Neural cell (in vitro differentiated cells): Measurements from ENCODE around the gene GMDS. TPM values are rescaled to one million over a fixed set of nuclear protein-coding genes. Genes with fewer than 3 reads are reported as not detected.

Source experiments
- H2AFZ ChIP-seq: fragments of 200-600, 300-800 bp; sonication (generic), shearing (Covaris generic); 2 replicates; pipeline ENCODE4 v1.6.0; 2014; ENCODE audit warnings: low read depth, mild to moderate bottlenecking, antibody characterized with exemption, low read length, moderate library complexity
- H3F3A ChIP-seq: fragments of 200-600 bp; shearing (Covaris generic); 2 replicates; pipeline ENCODE4 v1.6.1; 2016; ENCODE audit warnings: mild to moderate bottlenecking, moderate library complexity, mixed read lengths, antibody characterized with exemption, low read length; ENCODE audit not compliant: insufficient read depth, poor library complexity, severe bottlenecking
- H3K27ac ChIP-seq: fragments of 200-600, 300-800 bp; sonication (generic), shearing (Covaris generic); 2 replicates; pipeline ENCODE4 v1.5.1; 2014; ENCODE audit warnings: mild to moderate bottlenecking, low read length, moderate library complexity
- H3K27me3 ChIP-seq: fragments of 300-800, 200-600 bp; sonication (generic), shearing (Covaris generic); 2 replicates; pipeline ENCODE4 v1.6.0; 2014; ENCODE audit warnings: mild to moderate bottlenecking, low read depth, low read length, moderate library complexity; ENCODE audit not compliant: insufficient read depth
- H3K36me3 ChIP-seq: fragments of 300-800, 200-600 bp; sonication (generic), shearing (Covaris generic); 2 replicates; pipeline ENCODE4 v1.5.1; 2014; ENCODE audit warnings: mild to moderate bottlenecking, antibody characterized with exemption, low read length, moderate library complexity; ENCODE audit not compliant: insufficient read depth
- H3K4me2 ChIP-seq: fragments of 300-800, 200-600 bp; sonication (generic), shearing (Covaris generic); 2 replicates; pipeline ENCODE4 v1.6.0; 2014; ENCODE audit warnings: mild to moderate bottlenecking, low read length
- H3K4me3 ChIP-seq: fragments of 300-800, 200-600 bp; sonication (generic), shearing (Covaris generic); 2 replicates; pipeline ENCODE4 v1.5.1; 2014; ENCODE audit warnings: mild to moderate bottlenecking, low read length, moderate library complexity
- H3K79me2 ChIP-seq: fragments of 200-600 bp; shearing (Covaris generic); replicated peaks from 2 replicates; pipeline ENCODE4 v1.6.0; 2014; ENCODE audit warnings: mild to moderate bottlenecking, low read length, moderate library complexity; ENCODE audit not compliant: insufficient read depth
- H3K9ac ChIP-seq: fragments of 300-800, 200-600 bp; sonication (generic), shearing (Covaris generic); 2 replicates; pipeline ENCODE4 v1.6.1; 2016; ENCODE audit warnings: mild to moderate bottlenecking, low read length, mixed read lengths
- H3K9me2 ChIP-seq: fragments of 200-600 bp; shearing (Covaris generic); 2 replicates; pipeline ENCODE4 v1.6.1; 2016; ENCODE audit warnings: mild to moderate bottlenecking, low read length, mixed read lengths; ENCODE audit not compliant: insufficient read depth
- H3K9me3 ChIP-seq: fragments of 200-600, 300-800 bp; sonication (generic), shearing (Covaris generic); 2 replicates; pipeline ENCODE4 v1.6.1; 2016; ENCODE audit warnings: mild to moderate bottlenecking, mixed run types, low read length, moderate library complexity, mixed read lengths
- H4K20me1 ChIP-seq: fragments of 200-600 bp; shearing (Covaris generic); 2 replicates; pipeline ENCODE4 v1.6.1; 2016; ENCODE audit warnings: mild to moderate bottlenecking, mixed run types; ENCODE audit not compliant: insufficient read depth
- EP300 ChIP-seq: fragments of 450-650 bp; conservative IDR thresholded peaks from 2 replicates; pipeline ENCODE4 v1.6.1; 2014; ENCODE audit warnings: antibody characterized with exemption, mild to moderate bottlenecking, moderate library complexity; ENCODE audit not compliant: poor library complexity, severe bottlenecking
- EZH2 ChIP-seq: fragments of 200-600, 300-800 bp; shearing (Covaris generic), sonication (generic); IDR thresholded peaks from 2 replicates; pipeline ENCODE4 v1.6.1; 2014; ENCODE audit warnings: antibody characterized with exemption, low read length, borderline replicate concordance, mild to moderate bottlenecking; ENCODE audit not compliant: insufficient read depth, poor library complexity, severe bottlenecking
- MXI1 ChIP-seq: fragments of 450-650 bp; conservative IDR thresholded peaks from 2 replicates; pipeline ENCODE4 v1.6.1; 2014; ENCODE audit warnings: antibody characterized with exemption, mild to moderate bottlenecking; ENCODE audit not compliant: poor library complexity, severe bottlenecking
- POLR2AphosphoS5 ChIP-seq: IDR thresholded peaks from 2 replicates; pipeline ENCODE4 v1.6.1; 2012
- RAD21 ChIP-seq: fragments of 450-650 bp; conservative IDR thresholded peaks from 2 replicates; pipeline ENCODE4 v1.6.1; 2014; ENCODE audit warnings: antibody characterized with exemption, mild to moderate bottlenecking, moderate library complexity
- SMC3 ChIP-seq: fragments of 450-650 bp; conservative IDR thresholded peaks from 2 replicates; pipeline ENCODE4 v1.6.1; 2014; ENCODE audit warnings: antibody characterized with exemption, mild to moderate bottlenecking, moderate library complexity; ENCODE audit not compliant: poor library complexity
- TAF1 ChIP-seq: IDR thresholded peaks from 2 replicates; pipeline ENCODE4 v1.6.1; 2012; ENCODE audit warnings: low read depth
- polyA plus RNA-seq: library from polyadenylated mRNA; depleted of rRNA; stranded (reverse); fragments of >200 nt; gene quantifications from 2 replicates; pipeline ENCODE4 v1.2.3, GENCODE V29; 2014
- TF ChIP-seq, protein P1 (sequence below): IDR thresholded peaks from 2 replicates; pipeline ENCODE4 v1.6.1; 2012; ENCODE audit warnings: borderline replicate concordance

The GMDS gene
- polyA plus RNA-seq, 1 donor from 2014 or later: 11.4 TPM

GRCh38 chr6:1658212-1659005 is 587.0 kb downstream of the GMDS start:
- TF ChIP-seq TAF1 (no peak), MXI1 (no peak), POLR2AphosphoS5 (no peak), EP300 (no peak), SMC3 (no peak), EZH2 (no peak), RAD21 (no peak)
- TF ChIP-seq, protein P1, sequence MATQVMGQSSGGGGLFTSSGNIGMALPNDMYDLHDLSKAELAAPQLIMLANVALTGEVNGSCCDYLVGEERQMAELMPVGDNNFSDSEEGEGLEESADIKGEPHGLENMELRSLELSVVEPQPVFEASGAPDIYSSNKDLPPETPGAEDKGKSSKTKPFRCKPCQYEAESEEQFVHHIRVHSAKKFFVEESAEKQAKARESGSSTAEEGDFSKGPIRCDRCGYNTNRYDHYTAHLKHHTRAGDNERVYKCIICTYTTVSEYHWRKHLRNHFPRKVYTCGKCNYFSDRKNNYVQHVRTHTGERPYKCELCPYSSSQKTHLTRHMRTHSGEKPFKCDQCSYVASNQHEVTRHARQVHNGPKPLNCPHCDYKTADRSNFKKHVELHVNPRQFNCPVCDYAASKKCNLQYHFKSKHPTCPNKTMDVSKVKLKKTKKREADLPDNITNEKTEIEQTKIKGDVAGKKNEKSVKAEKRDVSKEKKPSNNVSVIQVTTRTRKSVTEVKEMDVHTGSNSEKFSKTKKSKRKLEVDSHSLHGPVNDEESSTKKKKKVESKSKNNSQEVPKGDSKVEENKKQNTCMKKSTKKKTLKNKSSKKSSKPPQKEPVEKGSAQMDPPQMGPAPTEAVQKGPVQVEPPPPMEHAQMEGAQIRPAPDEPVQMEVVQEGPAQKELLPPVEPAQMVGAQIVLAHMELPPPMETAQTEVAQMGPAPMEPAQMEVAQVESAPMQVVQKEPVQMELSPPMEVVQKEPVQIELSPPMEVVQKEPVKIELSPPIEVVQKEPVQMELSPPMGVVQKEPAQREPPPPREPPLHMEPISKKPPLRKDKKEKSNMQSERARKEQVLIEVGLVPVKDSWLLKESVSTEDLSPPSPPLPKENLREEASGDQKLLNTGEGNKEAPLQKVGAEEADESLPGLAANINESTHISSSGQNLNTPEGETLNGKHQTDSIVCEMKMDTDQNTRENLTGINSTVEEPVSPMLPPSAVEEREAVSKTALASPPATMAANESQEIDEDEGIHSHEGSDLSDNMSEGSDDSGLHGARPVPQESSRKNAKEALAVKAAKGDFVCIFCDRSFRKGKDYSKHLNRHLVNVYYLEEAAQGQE: no peak
- no peaks in the 10 kb centered on the region for H3K9me2 ChIP-seq
- no peaks in the 10 kb centered on the region for H3F3A ChIP-seq
- H3K27me3 ChIP-seq: no peaks in the 10 kb centered on the region
- no peak overlapping the region for H3K27ac ChIP-seq
- H3K36me3 ChIP-seq: no peaks in the 10 kb centered on the region
- H3K9ac ChIP-seq: no peak overlapping the region
- H3K79me2 ChIP-seq: no peaks in the 10 kb centered on the region
- H3K4me3 ChIP-seq: no peak overlapping the region
- H3K4me2 ChIP-seq: no peak overlapping the region
- H2AFZ ChIP-seq: no peak overlapping the region
- no peaks in the 10 kb centered on the region for H4K20me1 ChIP-seq
- no peaks in the 10 kb centered on the region for H3K9me3 ChIP-seq

DNA sequence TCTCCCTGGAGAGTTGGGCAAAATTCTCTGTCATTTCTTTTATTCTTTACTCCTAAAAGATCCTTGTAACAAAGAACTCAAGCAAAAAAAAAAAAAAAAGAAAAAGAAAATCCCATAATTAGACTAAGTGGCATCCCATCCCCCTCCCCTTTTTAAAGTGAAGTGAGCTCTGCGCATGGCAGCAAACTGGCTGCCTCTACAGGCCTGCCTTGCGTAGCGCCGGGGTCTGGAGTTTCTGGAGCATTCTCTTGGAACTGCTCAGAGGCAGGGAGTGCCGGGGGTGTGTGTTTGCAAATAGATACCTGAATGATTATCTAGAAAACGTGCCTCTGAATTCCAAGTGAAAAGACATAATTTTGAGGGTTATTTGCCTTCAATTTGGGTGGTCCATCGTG is 587.6 kb downstream of the GMDS start:
- H3K36me3 ChIP-seq: no peaks in the 10 kb centered on the region
- TF ChIP-seq, protein P1: no peak
- no peak for TF ChIP-seq SMC3
- no peak for TF ChIP-seq EZH2
- no peak overlapping the region for H3K4me2 ChIP-seq
- no peaks in the 10 kb centered on the region for H3K27me3 ChIP-seq
- H3K79me2 ChIP-seq: no peaks in the 10 kb centered on the region
- no peaks in the 10 kb centered on the region for H3K9me2 ChIP-seq
- H3K9ac ChIP-seq: no peak overlapping the region
- no peaks in the 10 kb centered on the region for H3F3A ChIP-seq
- H3K4me3 ChIP-seq: no peak overlapping the region
- H3K9me3 ChIP-seq: no peaks in the 10 kb centered on the region
- H3K27ac ChIP-seq: no peak overlapping the region
- H2AFZ ChIP-seq: no peak overlapping the region
- no peaks in the 10 kb centered on the region for H4K20me1 ChIP-seq
